AG08395 (cell line): ENCODE data around the gene PLXDC2.

ENCODE experiments used
- DNase-seq: peaks from one replicate; pipeline ENCODE4 v3.0.0; 2012; ENCODE audit warnings: mixed read lengths, low spot score

Gene PLXDC2

GRCh38 chr10:19941206-19941880 is 125.1 kb downstream of the PLXDC2 start:
- no peak for DNase-seq

GRCh38 chr10:19944911-19945663 is 128.9 kb downstream of the PLXDC2 start:
- no peak for DNase-seq

GRCh38 chr10:19946245-19946644 is 130.0 kb downstream of the PLXDC2 start:
- no peak for DNase-seq

GRCh38 chr10:19946791-19947190 is 130.6 kb downstream of the PLXDC2 start:
- DNase-seq: no peak

- DNase-seq: no peak
Measured at GRCh38 chr10:19947215-19947614, 131.0 kb downstream of the PLXDC2 start.

- no peak for DNase-seq
Measured at GRCh38 chr10:19947656-19948055, 131.4 kb downstream of the PLXDC2 start.

- DNase-seq: no peak
Measured at GRCh38 chr10:19952224-19953010, 136.2 kb downstream of the PLXDC2 start.

- DNase-seq: no peak
Measured at GRCh38 chr10:19954601-19955000, 138.4 kb downstream of the PLXDC2 start.

- no peak for DNase-seq
Measured at GRCh38 chr10:19956516-19957032, 140.3 kb downstream of the PLXDC2 start.

GRCh38 chr10:19958787-19959186 is 142.6 kb downstream of the PLXDC2 start:
- no peak for DNase-seq

- DNase-seq: no peak
Measured at GRCh38 chr10:19961076-19962053, 145.1 kb downstream of the PLXDC2 start.

GRCh38 chr10:19964625-19965024 is 148.4 kb downstream of the PLXDC2 start:
- no peak for DNase-seq

- DNase-seq: no peak
Measured at GRCh38 chr10:19966751-19967150, 150.5 kb downstream of the PLXDC2 start.

- no peak for DNase-seq
Measured at GRCh38 chr10:19967981-19968380, 151.7 kb downstream of the PLXDC2 start.

- no peak for DNase-seq
Measured at GRCh38 chr10:19968745-19969144, 152.5 kb downstream of the PLXDC2 start.

GRCh38 chr10:19970256-19970655 is 154.0 kb downstream of the PLXDC2 start:
- DNase-seq: no peak

GRCh38 chr10:19970717-19971116 is 154.5 kb downstream of the PLXDC2 start:
- no peak for DNase-seq

GRCh38 chr10:19971343-19972052 is 155.3 kb downstream of the PLXDC2 start:
- DNase-seq: no peak

- DNase-seq: no peak
Measured at GRCh38 chr10:19974138-19974537, 157.9 kb downstream of the PLXDC2 start.

GRCh38 chr10:19974554-19974953 is 158.3 kb downstream of the PLXDC2 start:
- DNase-seq: no peak

- DNase-seq: no peak
Measured at GRCh38 chr10:19977097-19977521, 160.9 kb downstream of the PLXDC2 start.
